Tibial nerve (tissue), 4 donors: ENCODE measurements around the gene OGDH. TPM values are rescaled to one million over a fixed set of nuclear protein-coding genes. Genes with fewer than 3 reads are reported as not detected.

ENCODE experiments used
- DNase-seq, 2 donors: peaks; one replicate each; pipeline ENCODE4 v3.0.0-alpha.2; 2019; ENCODE audit warnings: low spot score in 2 of 2
- H3K27ac ChIP-seq, 4 donors: fragments of 200-600 bp; sonication (generic) in 3 of 4; one replicate each; pipeline ENCODE4 v1.5.1; 2017 to 2019; ENCODE audit warnings: mild to moderate bottlenecking in 1 of 4
- H3K27me3 ChIP-seq, 2 donors: fragments of 200-600 bp; sonication (generic) in 1 of 2; one replicate each; pipeline versions ENCODE4 v1.5.1 to v1.6.0; 2017 to 2019
- H3K36me3 ChIP-seq, 3 donors: fragments of 200-600 bp; sonication (generic); one replicate each; pipeline ENCODE4 v1.5.1; 2018 to 2019
- H3K4me1 ChIP-seq, 4 donors: fragments of 200-600 bp; sonication (generic) in 3 of 4; one replicate each; pipeline ENCODE4 v1.5.1; 2017 to 2019
- H3K4me3 ChIP-seq, 4 donors: fragments of 200-600 bp; sonication (generic) in 3 of 4; one replicate each; pipeline ENCODE4 v1.5.1; 2017 to 2019; ENCODE audit warnings: mild to moderate bottlenecking in 1 of 4, moderate library complexity in 1 of 4
- H3K9me3 ChIP-seq, 4 donors: fragments of 200-600 bp; sonication (generic) in 3 of 4; one replicate each; pipeline ENCODE4 v1.5.1; 2017 to 2019
- CTCF ChIP-seq, 5 experiments: fragments of 200-600 bp in 3 of 5; fragments of 450-650 bp in 2 of 5; sonication (generic) in 3 of 5; IDR thresholded peaks; one replicate each; pipeline ENCODE4 v1.5.1; 2016 to 2019; ENCODE audit warnings: antibody characterized with exemption in 5 of 5, mild to moderate bottlenecking in 3 of 5, moderate library complexity in 2 of 5
- EP300 ChIP-seq, 2 donors: sonication (generic); formaldehyde crosslinking; IDR thresholded peaks; one replicate each; pipeline ENCODE4 v1.6.1; 2017; ENCODE audit warnings: antibody characterized with exemption in 2 of 2, mild to moderate bottlenecking in 1 of 2
- POLR2A ChIP-seq, 2 donors: fragments of 450-650 bp; IDR thresholded peaks; one replicate each; pipeline ENCODE4 v1.6.1; 2017; ENCODE audit warnings: antibody characterized with exemption in 2 of 2, mild to moderate bottlenecking in 2 of 2, moderate library complexity in 2 of 2
- WGBS, 2 donors: methylation state at CpG; one replicate each; pipeline ENCODE4 v1.1.5; 2018; 5-methylcytosine and 5-hydroxymethylcytosine counted together
- total RNA-seq, 4 donors: library from RNA; depleted of rRNA; stranded (reverse); fragments of >200 nt; gene quantifications; one replicate each; pipeline ENCODE4 v1.1.0, GENCODE V29; 2016

Gene OGDH
- total RNA-seq, 4 donors from 2014 or later = 66.8 to 76.5 (median 70.1) TPM

GRCh38 chr7:44643206-44643605 is 36.8 kb downstream of the OGDH start:
- H3K4me3 ChIP-seq = no peak overlapping the region
- TF ChIP-seq CTCF (IDR thresholded peaks at IDR 0.05) (no peak), EP300 (IDR thresholded peaks at IDR 0.05) (no peak), POLR2A (IDR thresholded peaks at IDR 0.05) (no peak)
- no peaks in the 10 kb centered on the region for H3K9me3 ChIP-seq
- no peak for DNase-seq
- H3K36me3 ChIP-seq = peaks cover 0 to 23% (median 0%) of the 10 kb centered on the region in 3 donors
- H3K27me3 ChIP-seq = no peaks in the 10 kb centered on the region
- H3K4me1 ChIP-seq = peaks cover 0 to 36% (median 27%) of the 10 kb centered on the region in 4 donors
- H3K27ac ChIP-seq = no peak overlapping the region
- WGBS, 2 donors = 91% methylated on average over 1 of the region's 1 CpG

- H3K9me3 ChIP-seq = no peaks in the 10 kb centered on the region
- peaks cover 0 to 15% (median 7%) of the 10 kb centered on the region in 4 donors for H3K4me1 ChIP-seq
- TF ChIP-seq POLR2A (IDR thresholded peaks at IDR 0.05) (no peak), CTCF (IDR thresholded peaks at IDR 0.05) (no peak), EP300 (IDR thresholded peaks at IDR 0.05) (no peak)
- WGBS, 2 donors = 87 to 88% methylated on average over 11 of the region's 11 CpGs
- H3K36me3 ChIP-seq = peaks cover 0 to 44% (median 9%) of the 10 kb centered on the region in 3 donors
- no peak for DNase-seq
- no peak overlapping the region for H3K27ac ChIP-seq
- no peak overlapping the region for H3K4me3 ChIP-seq
- no peaks in the 10 kb centered on the region for H3K27me3 ChIP-seq
Observed at GRCh38 chr7:44645254-44645653, 38.8 kb downstream of the OGDH start.

GRCh38 chr7:44645696-44646095 is 39.3 kb downstream of the OGDH start:
- WGBS, 2 donors = 62 to 83% methylated on average over 2 of the region's 2 CpGs
- TF ChIP-seq POLR2A (IDR thresholded peaks at IDR 0.05) = no peak
- TF ChIP-seq CTCF (IDR thresholded peaks at IDR 0.05) = no peak
- no peak for TF ChIP-seq EP300 (IDR thresholded peaks at IDR 0.05)
- peaks cover 0 to 11% (median 3%) of the 10 kb centered on the region in 4 donors for H3K4me1 ChIP-seq
- H3K27me3 ChIP-seq = no peaks in the 10 kb centered on the region
- DNase-seq = no peak
- no peaks in the 10 kb centered on the region for H3K9me3 ChIP-seq
- H3K36me3 ChIP-seq = peaks cover 0 to 48% (median 9%) of the 10 kb centered on the region in 3 donors
- H3K27ac ChIP-seq = no peak overlapping the region
- H3K4me3 ChIP-seq = no peak overlapping the region

GRCh38 chr7:44646176-44646920 is 39.9 kb downstream of the OGDH start:
- Histone ChIP-seq H3K36me3 (peaks cover 0 to 53% (median 13%) of the 10 kb centered on the region in 3 donors), H3K9me3 (no peaks in the 10 kb centered on the region), H3K27ac (no peak overlapping the region), H3K4me3 (no peak overlapping the region), H3K4me1 (peaks cover 0 to 4% (median 0%) of the 10 kb centered on the region in 4 donors), H3K27me3 (no peaks in the 10 kb centered on the region)
- DNase-seq = no peak
- TF ChIP-seq CTCF (IDR thresholded peaks at IDR 0.05) = no peak
- 79 to 90% methylated on average over 3 of the region's 3 CpGs for WGBS, 2 donors

- no peak for DNase-seq
- peaks cover 0 to 53% (median 13%) of the 10 kb centered on the region in 3 donors for H3K36me3 ChIP-seq
- WGBS, 2 donors = 38 to 41% methylated on average over 3 of the region's 3 CpGs
Observed at GRCh38 chr7:44646921-44647636, 40.7 kb downstream of the OGDH start.

More at GRCh38 chr7:44646921-44647636, 40.7 kb downstream of the OGDH start:
- Histone ChIP-seq H3K9me3 (no peaks in the 10 kb centered on the region), H3K4me1 (peaks cover 0 to 3% (median 0%) of the 10 kb centered on the region in 4 donors), H3K4me3 (no peak overlapping the region), H3K27me3 (no peaks in the 10 kb centered on the region), H3K27ac (no peak overlapping the region)
- TF ChIP-seq CTCF (IDR thresholded peaks at IDR 0.05) (no peak), POLR2A (IDR thresholded peaks at IDR 0.05) (no peak), EP300 (IDR thresholded peaks at IDR 0.05) (no peak)
